ENCODE data around the gene TRIM26. TPM values are rescaled to one million over a fixed set of nuclear protein-coding genes. Genes with fewer than 3 reads are reported as not detected.

The TRIM26 gene
- total and polyA plus RNA-seq, 2 of the 13 experiments (the other 11 are each of a cell fraction or from before 2014, with no cell fraction given): 27.1 to 38.7 TPM

- no peak for TF ChIP-seq ZNF776 (CRISPR knock-in tag; IDR thresholded peaks at IDR 0.05)
- no peak for TF ChIP-seq U2AF2 (IDR thresholded peaks at IDR 0.05; ENCODE audit: low read depth, low read length)
- no peak for TF ChIP-seq ETV5 (CRISPR knock-in tag; IDR thresholded peaks at IDR 0.05; ENCODE audit: borderline replicate concordance)
- TF ChIP-seq HNRNPLL (IDR thresholded peaks at IDR 0.05; ENCODE audit: low read depth, low read length, poor library complexity, severe bottlenecking): no peak
- no peak for TF ChIP-seq ZSCAN21 (CRISPR knock-in tag; IDR thresholded peaks at IDR 0.05; ENCODE audit: borderline replicate concordance)
- TF ChIP-seq SALL2 (CRISPR knock-in tag; IDR thresholded peaks at IDR 0.05): no peak
- TF ChIP-seq CERS6 (CRISPR knock-in tag; IDR thresholded peaks at IDR 0.05): no peak
- TF ChIP-seq ZNF260 (CRISPR knock-in tag; IDR thresholded peaks at IDR 0.05; ENCODE audit: borderline replicate concordance, low read depth): no peak
- TF ChIP-seq NFIC (IDR thresholded peaks at IDR 0.05; ENCODE audit: low read length): no peak
- no peak for TF ChIP-seq SP1 (IDR thresholded peaks at IDR 0.05)
- 0 out of 2 replicates have a peak, but pooled peaks have one; percentile 6 for TF ChIP-seq SP1 (CRISPR knock-in tag; IDR thresholded peaks at IDR 0.05)
- TF ChIP-seq XBP1 (CRISPR knock-in tag; IDR thresholded peaks at IDR 0.05): no peak
- TF ChIP-seq, protein P1, sequence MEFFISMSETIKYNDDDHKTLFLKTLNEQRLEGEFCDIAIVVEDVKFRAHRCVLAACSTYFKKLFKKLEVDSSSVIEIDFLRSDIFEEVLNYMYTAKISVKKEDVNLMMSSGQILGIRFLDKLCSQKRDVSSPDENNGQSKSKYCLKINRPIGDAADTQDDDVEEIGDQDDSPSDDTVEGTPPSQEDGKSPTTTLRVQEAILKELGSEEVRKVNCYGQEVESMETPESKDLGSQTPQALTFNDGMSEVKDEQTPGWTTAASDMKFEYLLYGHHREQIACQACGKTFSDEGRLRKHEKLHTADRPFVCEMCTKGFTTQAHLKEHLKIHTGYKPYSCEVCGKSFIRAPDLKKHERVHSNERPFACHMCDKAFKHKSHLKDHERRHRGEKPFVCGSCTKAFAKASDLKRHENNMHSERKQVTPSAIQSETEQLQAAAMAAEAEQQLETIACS (CRISPR knock-in tag; IDR thresholded peaks at IDR 0.05): no peak
- no peak for TF ChIP-seq RBM22 (optimal IDR thresholded peaks at IDR 0.05; ENCODE audit: low read length)
- no peak for TF ChIP-seq ZNF446 (CRISPR knock-in tag; IDR thresholded peaks at IDR 0.05)
- TF ChIP-seq, protein P2, sequence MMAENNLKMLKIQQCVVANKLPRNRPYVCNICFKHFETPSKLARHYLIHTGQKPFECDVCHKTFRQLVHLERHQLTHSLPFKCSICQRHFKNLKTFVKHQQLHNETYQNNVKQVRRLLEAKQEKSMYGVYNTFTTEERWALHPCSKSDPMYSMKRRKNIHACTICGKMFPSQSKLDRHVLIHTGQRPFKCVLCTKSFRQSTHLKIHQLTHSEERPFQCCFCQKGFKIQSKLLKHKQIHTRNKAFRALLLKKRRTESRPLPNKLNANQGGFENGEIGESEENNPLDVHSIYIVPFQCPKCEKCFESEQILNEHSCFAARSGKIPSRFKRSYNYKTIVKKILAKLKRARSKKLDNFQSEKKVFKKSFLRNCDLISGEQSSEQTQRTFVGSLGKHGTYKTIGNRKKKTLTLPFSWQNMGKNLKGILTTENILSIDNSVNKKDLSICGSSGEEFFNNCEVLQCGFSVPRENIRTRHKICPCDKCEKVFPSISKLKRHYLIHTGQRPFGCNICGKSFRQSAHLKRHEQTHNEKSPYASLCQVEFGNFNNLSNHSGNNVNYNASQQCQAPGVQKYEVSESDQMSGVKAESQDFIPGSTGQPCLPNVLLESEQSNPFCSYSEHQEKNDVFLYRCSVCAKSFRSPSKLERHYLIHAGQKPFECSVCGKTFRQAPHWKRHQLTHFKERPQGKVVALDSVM (CRISPR knock-in tag; IDR thresholded peaks at IDR 0.05): no peak
- TF ChIP-seq ZNF160 (CRISPR knock-in tag; IDR thresholded peaks at IDR 0.05): no peak
- peak; percentile 28; the same call in 1 of the 2 replicates for TF ChIP-seq ZFP91 (CRISPR knock-in tag; IDR thresholded peaks at IDR 0.05; ENCODE audit: borderline replicate concordance)
- no peak for TF ChIP-seq ISX (CRISPR knock-in tag; conservative IDR thresholded peaks at IDR 0.05)
- TF ChIP-seq ZNF891 (CRISPR knock-in tag; IDR thresholded peaks at IDR 0.05): peak; percentile 41; the same call in 1 of the 2 replicates
- no peak; the same call in 1 of the 2 replicates for TF ChIP-seq HMG20A (CRISPR knock-in tag; IDR thresholded peaks at IDR 0.05; ENCODE audit: borderline replicate concordance)
- no peak for TF ChIP-seq ZNF484 (CRISPR knock-in tag; IDR thresholded peaks at IDR 0.05; ENCODE audit: borderline replicate concordance, low read depth)
- no peak for TF ChIP-seq PREB (CRISPR knock-in tag; IDR thresholded peaks at IDR 0.05)
- TF ChIP-seq MAFF (IDR thresholded peaks at IDR 0.05; ENCODE audit: low read depth, low read length): no peak
- no peak for TF ChIP-seq MBD4 (IDR thresholded peaks at IDR 0.05; ENCODE audit: borderline replicate concordance, low read length)
Measured at GRCh38 chr6:30213667-30213956, 406 bp upstream of the TRIM26 start (continued).
